ENCODE data around the gene FBL.

Gene FBL

GRCh38 chr19:39788244-39788643 is 57.9 kb downstream of the FBL start:
- no peak for DNase-seq (ENCODE audit: low read depth in 2 of 2)

Data from activated CD4-positive, alpha-beta T cell treated with anti-CD3 and anti-CD28 coated beads for 24 hours (primary cell).